ENCODE measurements around the gene EXOC3L4. TPM values are rescaled to one million over a fixed set of nuclear protein-coding genes. Genes with fewer than 3 reads are reported as not detected.

The EXOC3L4 gene
- total RNA-seq, 1 donor from 2014 or later, result not detected

DNA sequence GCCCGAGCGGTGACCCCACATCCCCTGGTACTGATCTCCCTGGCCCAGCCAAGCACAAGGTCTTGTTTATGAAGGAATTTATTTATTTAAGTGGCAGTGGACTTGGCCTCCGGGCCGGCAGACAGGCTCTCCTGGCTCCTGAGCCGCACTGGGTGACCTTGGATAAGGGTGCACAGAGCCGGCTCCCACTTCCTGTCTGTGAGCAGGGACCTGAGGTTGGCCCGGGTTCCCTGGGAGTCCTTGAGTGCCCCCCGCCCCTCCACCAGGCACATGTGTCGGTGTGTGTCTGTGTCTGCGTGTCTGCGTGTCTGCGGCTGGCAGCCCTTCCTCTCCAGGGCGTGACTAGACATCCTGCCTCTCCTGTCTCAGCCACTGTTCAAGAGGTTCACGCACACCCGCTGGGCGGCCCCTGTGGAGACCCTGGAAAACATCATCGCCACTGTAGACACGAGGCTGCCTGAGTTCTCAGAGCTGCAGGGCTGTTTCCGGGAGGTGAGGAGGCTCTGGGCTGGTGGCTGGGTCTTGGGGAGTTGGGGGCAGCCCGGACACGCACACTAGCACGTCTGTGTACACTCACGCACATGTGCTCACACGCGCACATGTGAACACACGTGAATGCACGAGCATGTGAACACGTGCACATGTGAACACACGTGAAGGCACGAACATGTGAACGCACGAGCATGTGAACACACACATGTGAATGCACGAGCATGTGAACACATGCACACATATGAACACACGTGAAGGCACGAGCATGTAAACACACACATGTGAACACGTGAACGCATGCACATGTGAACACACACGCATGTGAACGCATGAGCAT is 38.1 kb downstream of the EXOC3L4 start:
- Mint-ChIP-seq H3K36me3 (ENCODE audit: low read depth) (no peaks in the 10 kb centered on the region), H3K9me3 (no peaks in the 10 kb centered on the region), H3K4me1 (peaks cover 6% of the 10 kb centered on the region), H3K27ac (ENCODE audit: unreplicated experiment) (no peak overlapping the region), H3K27me3 (ENCODE audit: low read depth) (peaks cover 16% of the 10 kb centered on the region), H3K4me3 (no peak overlapping the region)
- TF ChIP-seq, protein P1, sequence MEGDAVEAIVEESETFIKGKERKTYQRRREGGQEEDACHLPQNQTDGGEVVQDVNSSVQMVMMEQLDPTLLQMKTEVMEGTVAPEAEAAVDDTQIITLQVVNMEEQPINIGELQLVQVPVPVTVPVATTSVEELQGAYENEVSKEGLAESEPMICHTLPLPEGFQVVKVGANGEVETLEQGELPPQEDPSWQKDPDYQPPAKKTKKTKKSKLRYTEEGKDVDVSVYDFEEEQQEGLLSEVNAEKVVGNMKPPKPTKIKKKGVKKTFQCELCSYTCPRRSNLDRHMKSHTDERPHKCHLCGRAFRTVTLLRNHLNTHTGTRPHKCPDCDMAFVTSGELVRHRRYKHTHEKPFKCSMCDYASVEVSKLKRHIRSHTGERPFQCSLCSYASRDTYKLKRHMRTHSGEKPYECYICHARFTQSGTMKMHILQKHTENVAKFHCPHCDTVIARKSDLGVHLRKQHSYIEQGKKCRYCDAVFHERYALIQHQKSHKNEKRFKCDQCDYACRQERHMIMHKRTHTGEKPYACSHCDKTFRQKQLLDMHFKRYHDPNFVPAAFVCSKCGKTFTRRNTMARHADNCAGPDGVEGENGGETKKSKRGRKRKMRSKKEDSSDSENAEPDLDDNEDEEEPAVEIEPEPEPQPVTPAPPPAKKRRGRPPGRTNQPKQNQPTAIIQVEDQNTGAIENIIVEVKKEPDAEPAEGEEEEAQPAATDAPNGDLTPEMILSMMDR (conservative IDR thresholded peaks at IDR 0.05), result no peak
- DNase-seq (ENCODE audit: low read depth, low spot score), result no peak

DNA sequence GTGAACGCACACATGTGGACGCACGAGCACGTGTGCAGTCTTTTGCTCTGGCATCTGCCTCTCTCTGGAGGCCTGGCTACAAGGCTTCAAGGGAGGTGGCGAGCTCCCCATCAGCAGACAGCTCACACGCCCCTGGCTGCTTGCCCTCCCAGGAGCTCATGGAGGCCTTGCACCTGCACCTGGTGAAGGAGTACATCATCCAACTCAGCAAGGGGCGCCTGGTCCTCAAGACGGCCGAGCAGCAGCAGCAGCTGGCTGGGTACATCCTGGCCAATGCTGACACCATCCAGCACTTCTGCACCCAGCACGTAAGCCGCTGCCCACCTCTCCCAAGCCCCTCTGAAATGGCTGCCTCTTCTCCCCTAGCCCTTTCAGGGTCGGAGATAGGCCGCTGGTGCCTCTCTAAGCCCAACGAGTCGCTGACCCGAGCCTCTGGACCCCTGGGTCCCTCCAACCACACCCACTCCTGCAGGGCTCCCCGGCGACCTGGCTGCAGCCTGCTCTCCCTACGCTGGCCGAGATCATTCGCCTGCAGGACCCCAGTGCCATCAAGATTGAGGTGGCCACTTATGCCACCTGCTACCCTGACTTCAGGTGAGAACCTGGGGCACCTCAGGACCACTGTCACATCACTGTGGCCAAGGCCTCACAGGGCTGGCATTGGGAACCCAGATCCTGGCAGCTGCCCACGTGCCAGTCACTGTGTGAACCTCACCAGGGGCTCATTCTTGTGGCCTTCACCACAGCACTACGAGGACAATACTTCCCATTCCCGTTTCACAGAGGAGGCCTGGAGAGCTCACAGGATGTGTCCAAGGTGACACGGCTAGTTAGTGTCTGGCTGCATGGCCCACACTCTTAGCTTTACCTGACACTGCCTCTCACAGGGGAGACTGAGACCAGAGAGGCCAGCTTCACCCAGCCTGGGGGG is 39.0 kb downstream of the EXOC3L4 start:
- Mint-ChIP-seq H3K27me3 (ENCODE audit: low read depth) (peaks cover 7% of the 10 kb centered on the region), H3K4me1 (peaks cover 6% of the 10 kb centered on the region), H3K4me3 (no peak overlapping the region), H3K27ac (ENCODE audit: unreplicated experiment) (no peak overlapping the region), H3K9me3 (no peaks in the 10 kb centered on the region), H3K36me3 (ENCODE audit: low read depth) (no peaks in the 10 kb centered on the region)
- DNase-seq (ENCODE audit: low read depth, low spot score), result no peak
- TF ChIP-seq, protein P1 (conservative IDR thresholded peaks at IDR 0.05), result no peak

DNA sequence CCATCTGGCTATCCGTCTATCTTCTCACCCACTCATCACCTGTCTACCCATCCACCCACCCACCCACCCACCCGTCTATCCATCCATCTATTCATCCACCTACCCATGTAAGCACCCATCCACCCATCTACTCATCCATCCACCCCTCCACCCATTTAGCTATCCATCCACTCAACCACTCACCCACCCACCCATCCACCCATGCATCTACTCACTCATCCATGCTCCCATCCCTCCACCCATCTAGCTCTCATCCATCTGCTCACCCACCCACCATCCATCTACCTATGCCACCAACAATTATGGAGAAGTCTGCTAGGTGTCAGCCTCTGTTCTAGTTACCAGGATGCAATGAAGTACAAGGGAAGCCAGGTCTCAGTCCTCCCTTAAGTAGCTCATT is 39.9 kb downstream of the EXOC3L4 start:
- H3K4me1 Mint-ChIP-seq, result peaks cover 11% of the 10 kb centered on the region
- no peak for DNase-seq (ENCODE audit: low read depth, low spot score)

DNA sequence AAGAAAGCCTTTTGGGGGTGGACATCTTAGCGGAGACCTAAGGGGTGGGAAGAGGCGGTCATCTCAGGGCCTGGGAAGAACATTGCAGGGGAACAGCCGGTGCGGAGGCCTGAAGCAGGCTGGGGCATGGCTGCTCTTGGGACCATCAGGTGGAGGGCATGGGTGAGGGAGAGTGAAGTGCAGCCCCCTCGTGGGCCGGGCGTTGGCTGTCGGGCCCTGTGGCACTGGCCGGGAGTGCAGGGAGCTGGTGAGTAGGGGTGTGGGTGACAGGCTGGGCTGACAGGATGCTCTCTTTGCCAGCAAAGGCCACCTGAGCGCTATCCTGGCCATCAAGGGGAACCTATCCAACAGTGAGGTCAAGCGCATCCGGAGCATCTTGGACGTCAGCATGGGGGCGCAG is 40.4 kb downstream of the EXOC3L4 start:
- peaks cover 15% of the 10 kb centered on the region for H3K4me1 Mint-ChIP-seq
- DNase-seq (ENCODE audit: low read depth, low spot score), result no peak
- H3K4me3 Mint-ChIP-seq, result no peak overlapping the region
- H3K27me3 Mint-ChIP-seq (ENCODE audit: low read depth), result peaks cover 10% of the 10 kb centered on the region
- H3K9me3 Mint-ChIP-seq, result no peaks in the 10 kb centered on the region
- TF ChIP-seq, protein P1 (conservative IDR thresholded peaks at IDR 0.05), result no peak
- H3K27ac Mint-ChIP-seq (ENCODE audit: unreplicated experiment), result peak overlapping the region; percentile 75
- no peaks in the 10 kb centered on the region for H3K36me3 Mint-ChIP-seq (ENCODE audit: low read depth)

More for the DNA sequence above, 39.9 kb downstream of the EXOC3L4 start:
- TF ChIP-seq, protein P1 (conservative IDR thresholded peaks at IDR 0.05), result no peak
- Mint-ChIP-seq H3K27me3 (ENCODE audit: low read depth) (peaks cover 6% of the 10 kb centered on the region), H3K36me3 (ENCODE audit: low read depth) (no peaks in the 10 kb centered on the region), H3K4me3 (no peak overlapping the region), H3K9me3 (no peaks in the 10 kb centered on the region), H3K27ac (ENCODE audit: unreplicated experiment) (no peak overlapping the region)

DNA sequence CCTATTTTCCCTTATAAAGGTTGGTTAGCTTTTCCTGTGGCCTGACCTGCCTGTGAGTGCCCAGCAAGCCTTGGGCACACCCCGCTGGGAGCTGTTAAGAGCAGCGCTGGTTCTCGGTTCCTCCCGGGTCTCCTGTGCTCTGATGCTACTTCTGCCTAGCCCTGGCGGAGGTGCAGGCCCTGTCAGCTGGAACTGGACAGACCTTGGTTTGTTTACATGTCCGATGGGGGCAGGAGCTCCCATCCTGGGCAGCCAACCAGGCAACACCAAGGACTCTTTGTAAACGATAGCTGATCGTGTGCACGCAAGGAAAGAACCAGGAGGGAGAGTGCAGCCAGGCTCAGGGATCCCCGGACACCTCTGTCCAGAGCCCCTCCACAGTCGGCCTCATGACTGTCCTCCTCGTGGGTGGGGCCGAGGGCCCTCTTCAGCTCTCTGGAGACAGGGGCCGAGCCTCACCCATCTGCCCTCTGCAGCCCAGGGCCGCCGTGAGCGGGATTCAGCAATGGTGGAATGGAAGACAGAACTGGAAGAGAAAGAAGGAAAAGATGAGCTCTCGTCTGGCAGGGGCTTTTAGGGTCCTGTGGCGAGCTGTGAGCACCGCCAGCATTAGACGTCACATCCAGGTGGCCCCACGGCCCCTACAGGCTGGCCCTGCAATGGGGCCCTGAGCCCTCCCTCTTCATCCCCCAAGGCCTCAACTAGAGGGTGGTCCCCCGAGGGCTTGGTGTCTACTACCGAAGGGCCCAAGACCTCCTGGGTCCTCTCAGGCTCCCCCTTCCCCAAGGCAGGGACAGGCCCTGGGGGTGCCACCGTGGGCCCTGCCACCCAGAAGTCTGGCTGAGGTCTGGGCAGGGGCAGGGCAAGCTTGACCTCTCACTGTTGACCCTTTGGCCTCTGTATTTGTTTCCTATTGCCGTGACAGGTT is 41.1 kb downstream of the EXOC3L4 start:
- Mint-ChIP-seq H3K27ac (ENCODE audit: unreplicated experiment) (no peak overlapping the region), H3K4me1 (peaks cover 15% of the 10 kb centered on the region), H3K4me3 (no peak overlapping the region), H3K36me3 (ENCODE audit: low read depth) (no peaks in the 10 kb centered on the region), H3K27me3 (ENCODE audit: low read depth) (peaks cover 16% of the 10 kb centered on the region), H3K9me3 (no peaks in the 10 kb centered on the region)
- no peak for DNase-seq (ENCODE audit: low read depth, low spot score)
- TF ChIP-seq, protein P1 (conservative IDR thresholded peaks at IDR 0.05), result no peak

All from neural crest cell (in vitro differentiated cells).